ENCODE data around the gene RNF113A.
"Not testable (repeated sequence)": the region's sequence is repeated elsewhere in the genome, so short reads cannot be mapped to it uniquely, and the experiment has no call there.

Gene RNF113A

GRCh38 chrX:119871599-119872395 is at the start of gene RNF113A, which contains the start of gene NDUFA1:
TSS of gene RNF113A (minus strand) at chrX:119871733. CDS start at chrX:119871613, 120 bp downstream.
TSS of gene NDUFA1 (plus strand) at chrX:119871832. CDS start at chrX:119871912, 80 bp downstream.
- peak; percentile 84 for DNase-seq

- DNase-seq: no peak
Measured at GRCh38 chrX:119919835-119920585, 48.5 kb upstream of the RNF113A start.

- DNase-seq: no peak
Measured at GRCh38 chrX:119917877-119918276, 46.3 kb upstream of the RNF113A start.

GRCh38 chrX:119916310-119916709 is 44.8 kb upstream of the RNF113A start:
- DNase-seq: no peak

- no peak for DNase-seq
Measured at GRCh38 chrX:119900976-119901375, 29.4 kb upstream of the RNF113A start.

GRCh38 chrX:119899125-119899524 is 27.6 kb upstream of the RNF113A start:
- DNase-seq: no peak

- no peak for DNase-seq
Measured at GRCh38 chrX:119895843-119896326, 24.4 kb upstream of the RNF113A start, which contains the start of gene AKAP14. TSS of gene AKAP14 (plus strand) at chrX:119895893. CDS start at chrX:119903224, 7,331 bp downstream.

- not testable (repeated sequence) for DNase-seq
Measured at GRCh38 chrX:119891961-119892692, 20.6 kb upstream of the RNF113A start.

GRCh38 chrX:119890626-119891025 is 19.1 kb upstream of the RNF113A start:
- not testable (repeated sequence) for DNase-seq

- DNase-seq: peak; percentile 54
Measured at GRCh38 chrX:119887721-119888425, 16.3 kb upstream of the RNF113A start.

GRCh38 chrX:119885554-119886428 is 14.3 kb upstream of the RNF113A start:
- DNase-seq: no peak

GRCh38 chrX:119880552-119881437 is 9.3 kb upstream of the RNF113A start:
- DNase-seq: peak; percentile 14

- no peak for DNase-seq
Measured at GRCh38 chrX:119880076-119880475, 8.5 kb upstream of the RNF113A start.

- no peak for DNase-seq
Measured at GRCh38 chrX:119878740-119879139, 7.2 kb upstream of the RNF113A start.

- no peak for DNase-seq
Measured at GRCh38 chrX:119871245-119871598, 311 bp downstream of the RNF113A start.

- peak; percentile 24 for DNase-seq
Measured at GRCh38 chrX:119870626-119871131, 854 bp downstream of the RNF113A start.

- DNase-seq: no peak
Measured at GRCh38 chrX:119853444-119853843, 18.1 kb downstream of the RNF113A start.

GRCh38 chrX:119852382-119853353 is 18.9 kb downstream of the RNF113A start, which contains the start of gene UPF3B:
TSS of gene UPF3B (minus strand) at chrX:119852963. CDS start at chrX:119852928, 35 bp downstream.
- DNase-seq: peak; percentile 92

GRCh38 chrX:119833905-119834304 is 37.6 kb downstream of the RNF113A start:
- no peak for DNase-seq

Measured in activated naive CD4-positive, alpha-beta T cell treated with anti-CD3 and anti-CD28 coated beads, Interleukin-2, amount 50 U/mL, for 16 hours (primary cell).